Fibroblast of peridontal ligament (primary cell): ENCODE results near the gene TBCB.
A peak's percentile ranks its signal among the peaks of the same experiment; 100 is the strongest.
"Not testable (repeated sequence)": the region's sequence is repeated elsewhere in the genome, so short reads cannot be mapped to it uniquely, and the experiment has no call there.

ENCODE experiments used
- DNase-seq: peaks from one replicate; pipeline ENCODE4 v3.0.0-alpha.2; 2010; ENCODE audit errors: extremely low read depth

TBCB gene

DNA sequence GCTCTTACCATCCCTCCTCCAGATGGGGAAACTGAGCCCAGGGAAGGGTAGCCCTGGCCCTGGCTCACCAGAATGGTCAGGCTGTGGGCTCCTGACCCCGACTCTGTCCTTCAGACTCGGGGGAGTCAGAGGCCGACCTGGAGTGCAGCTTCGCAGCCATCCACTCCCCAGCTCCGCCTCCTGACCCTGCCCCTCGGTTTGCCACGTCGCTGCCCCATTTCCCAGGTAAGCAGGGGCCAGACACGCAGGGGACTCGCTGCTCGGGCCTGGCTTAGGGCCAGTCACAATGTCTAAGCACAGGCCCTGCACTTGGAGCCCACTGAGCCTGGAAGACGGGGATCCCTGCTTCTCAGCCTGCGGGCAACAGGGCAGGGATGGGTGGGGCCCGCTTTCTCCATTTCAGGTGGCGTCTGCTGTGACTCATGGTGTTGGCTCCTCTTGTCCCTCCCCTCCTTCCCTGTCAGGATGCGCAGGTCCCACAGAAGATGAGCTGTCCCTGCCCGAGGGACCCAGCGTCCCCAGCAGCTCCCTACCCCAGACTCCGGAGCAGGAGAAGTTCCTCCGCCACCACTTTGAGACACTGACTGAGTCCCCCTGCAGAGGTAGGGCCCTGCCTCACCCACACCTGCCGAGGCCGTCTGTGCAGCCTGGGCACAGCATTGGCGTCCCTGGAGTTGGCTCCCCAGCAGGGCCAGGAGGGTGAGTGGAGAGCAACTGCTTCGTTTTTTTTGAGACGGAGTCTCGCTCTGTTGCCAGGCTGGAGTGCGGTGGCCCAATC is 13.5 kb upstream of the TBCB start:
- DNase-seq = no peak

DNA sequence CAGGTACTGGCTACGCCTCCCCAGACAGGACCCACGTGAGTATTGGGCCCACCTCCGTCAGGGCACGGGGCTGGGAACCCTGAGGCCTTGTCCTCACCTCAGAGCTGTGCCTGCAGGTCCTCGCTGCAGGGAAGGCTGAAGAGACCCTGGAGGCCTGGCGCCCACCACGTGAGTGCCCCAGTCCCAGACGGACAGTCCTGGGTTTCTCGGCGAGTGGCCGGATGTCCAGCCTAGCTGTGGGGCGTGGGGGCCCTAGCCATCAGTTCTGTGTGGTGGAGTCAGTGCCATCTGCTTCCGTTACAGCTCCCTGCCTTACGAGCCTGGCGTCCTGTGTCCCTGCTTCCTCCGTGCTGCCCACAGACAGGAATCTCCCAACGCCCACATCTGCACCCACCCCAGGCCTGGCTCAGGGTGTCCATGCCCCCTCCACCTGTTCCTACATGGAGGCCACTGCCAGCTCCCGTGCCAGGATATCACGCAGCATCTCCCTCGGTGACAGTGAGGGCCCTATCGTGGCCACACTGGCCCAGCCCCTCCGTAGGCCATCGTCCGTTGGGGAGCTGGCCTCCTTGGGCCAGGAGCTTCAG is 12.1 kb upstream of the TBCB start:
- DNase-seq = no peak

DNA sequence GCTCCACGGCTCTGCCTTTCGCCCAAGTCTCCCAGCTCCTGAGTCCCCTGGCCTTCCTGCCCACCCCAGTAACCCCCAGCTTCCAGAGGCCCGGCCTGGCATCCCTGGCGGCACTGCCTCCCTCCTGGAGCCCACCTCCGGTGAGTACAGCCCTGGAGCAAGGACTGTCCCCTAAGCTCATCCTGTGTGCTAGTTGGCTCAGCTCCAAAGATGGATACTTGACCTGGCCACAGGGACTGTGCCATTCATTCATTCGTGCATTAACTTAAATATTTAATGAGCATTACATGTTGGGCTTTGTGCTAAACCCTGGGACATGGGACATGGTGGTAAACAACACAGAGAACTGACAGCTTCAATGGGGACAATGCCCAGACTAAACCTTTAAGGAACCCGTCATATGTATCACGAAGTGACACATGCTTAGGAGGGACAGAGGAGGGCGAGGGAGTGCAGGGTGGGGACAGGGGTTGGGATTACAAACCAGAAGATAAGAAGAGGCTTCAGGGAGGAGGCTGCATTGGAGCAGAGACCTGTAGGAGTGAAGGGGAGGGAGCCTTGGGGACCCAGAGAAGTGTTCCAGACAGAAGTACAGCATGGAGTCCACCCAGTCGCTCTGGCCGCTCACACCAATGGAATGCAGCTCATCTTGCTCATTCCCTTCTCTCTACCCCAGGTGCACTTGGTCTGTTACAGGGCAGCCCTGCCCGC is 11.3 kb upstream of the TBCB start:
- no peak for DNase-seq

DNA sequence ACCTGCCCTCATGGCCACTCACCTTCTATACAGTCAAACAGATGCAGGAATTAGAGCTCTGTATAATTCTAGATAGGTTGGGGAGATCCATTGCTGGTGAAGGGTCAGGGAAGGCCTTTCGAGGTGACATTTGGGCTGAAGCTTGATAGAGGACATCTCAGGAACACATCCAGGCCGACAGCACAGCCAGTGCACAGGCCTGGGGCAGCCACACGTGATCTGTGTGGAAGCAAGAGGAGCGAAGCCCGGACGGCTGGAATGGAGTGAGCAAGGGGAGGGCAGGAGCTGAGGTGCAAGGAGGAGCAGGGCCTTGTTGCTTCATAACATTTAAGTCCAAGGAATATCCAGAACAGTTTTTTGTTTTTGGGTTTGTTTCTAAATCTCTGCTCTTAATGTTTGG is 8.8 kb upstream of the TBCB start:
- no peak for DNase-seq

DNA sequence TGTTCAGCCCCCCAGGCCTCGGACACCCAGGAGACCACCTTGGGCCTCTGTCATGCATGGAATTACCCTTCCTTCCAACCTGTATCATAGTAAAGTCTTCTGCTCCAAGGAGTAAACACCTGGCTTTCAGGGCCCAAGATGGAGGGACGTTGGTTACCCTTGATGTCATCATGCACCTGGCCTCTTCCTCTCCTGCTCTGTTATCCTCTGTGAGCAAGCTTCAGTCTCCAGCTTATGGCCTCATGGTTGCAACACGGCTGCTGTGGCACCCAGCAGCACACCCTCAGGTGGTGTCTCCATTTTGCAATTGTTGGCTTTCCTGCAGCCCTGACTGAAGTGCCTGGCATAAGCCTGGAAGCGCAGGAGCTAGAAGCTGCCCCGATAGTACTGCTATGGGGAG is 8.3 kb upstream of the TBCB start:
- DNase-seq = no peak

DNA sequence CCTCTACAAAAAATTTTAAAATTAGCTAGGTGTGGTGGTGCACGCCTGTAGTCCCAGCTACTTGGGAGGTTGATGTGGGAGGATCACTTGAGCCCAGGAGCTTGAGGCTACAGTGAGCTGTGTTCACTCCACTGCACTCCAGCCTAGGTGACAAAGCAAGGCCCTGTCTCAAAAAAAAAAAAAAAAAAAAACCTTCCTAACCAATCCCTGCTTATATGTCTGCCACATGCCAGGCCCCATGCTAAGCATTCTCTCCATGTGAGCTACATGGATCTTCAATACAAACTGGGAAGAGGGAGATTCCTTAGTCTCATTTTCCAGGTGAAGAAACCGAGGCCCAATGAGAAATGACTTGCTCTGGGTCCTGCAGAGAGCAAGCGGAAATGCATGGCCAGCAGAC is 6.6 kb upstream of the TBCB start:
- DNase-seq = no peak

DNA sequence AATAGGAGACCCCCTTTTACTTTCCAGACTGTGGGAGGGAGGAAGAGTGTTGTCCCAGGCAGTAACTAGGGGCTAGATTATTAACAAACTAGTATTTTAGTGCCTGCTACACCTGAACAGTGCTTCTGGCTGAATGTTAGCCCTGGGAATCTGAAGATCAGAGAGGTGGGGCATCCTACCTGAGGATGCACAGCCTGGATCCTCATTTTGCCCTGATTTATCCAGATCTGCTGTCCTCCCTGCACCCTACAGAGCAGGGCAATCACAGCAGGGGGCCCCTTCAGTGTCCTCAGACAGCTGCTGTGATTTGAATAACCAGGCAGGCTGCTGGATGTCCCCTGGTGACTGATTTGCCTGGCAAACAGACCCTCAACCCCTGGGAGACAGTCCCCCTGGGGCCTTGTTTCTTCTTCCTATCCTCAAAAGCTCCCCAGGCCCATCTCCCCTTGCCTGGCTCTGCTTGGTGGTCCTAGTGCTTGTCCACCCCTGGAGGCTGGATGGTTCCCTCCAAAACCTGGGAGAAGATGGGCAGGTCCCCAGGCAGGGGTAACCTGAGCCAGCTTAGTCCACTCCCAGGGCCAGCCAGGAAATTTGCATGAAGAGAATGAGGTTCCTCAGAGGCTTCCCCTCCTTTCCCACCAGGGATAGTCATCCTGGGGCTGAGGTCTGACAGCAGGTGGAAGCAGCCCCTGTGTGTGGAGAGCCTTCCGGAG is 4.6 kb upstream of the TBCB start, which contains the start of gene OVOL3:
Gene OVOL3 (plus strand): TSS at position 657 of the 713 bp plus-strand sequence. CDS start 60 bp downstream, outside the sequence.
- DNase-seq = no peak

DNA sequence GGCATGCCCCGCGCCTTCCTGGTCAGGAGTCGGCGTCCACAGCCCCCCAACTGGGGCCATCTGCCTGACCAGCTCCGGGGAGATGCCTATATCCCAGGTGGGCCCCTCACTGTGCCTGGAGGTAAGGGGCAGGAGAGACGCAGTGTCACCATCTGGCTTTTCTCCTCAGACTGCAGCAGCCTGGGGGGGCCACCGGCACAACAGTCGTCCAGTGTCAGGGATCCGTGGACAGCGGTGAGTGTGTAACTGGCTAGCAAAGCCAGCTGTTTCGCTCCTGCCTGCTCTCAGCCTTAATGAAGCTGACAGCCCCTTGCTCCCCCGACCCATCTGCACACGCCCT is 4.1 kb upstream of the TBCB start:
- no peak for DNase-seq

DNA sequence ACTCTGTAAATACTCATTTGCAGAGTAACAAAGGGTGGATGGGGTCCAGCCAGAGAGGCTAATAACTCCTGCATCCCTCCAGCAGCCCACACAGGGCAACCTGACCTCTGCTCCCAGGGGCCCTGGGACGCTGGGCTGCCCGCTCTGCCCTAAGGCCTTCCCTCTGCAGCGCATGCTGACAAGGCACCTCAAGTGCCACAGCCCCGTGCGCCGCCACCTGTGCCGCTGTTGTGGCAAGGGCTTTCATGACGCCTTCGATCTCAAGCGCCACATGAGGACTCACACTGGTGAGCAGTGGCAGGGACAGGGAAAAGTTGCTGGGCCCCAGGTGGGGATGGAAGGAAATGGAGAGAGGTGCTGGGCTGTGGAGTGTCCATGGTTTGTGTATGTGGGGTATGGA is 2.6 kb upstream of the TBCB start:
- no peak for DNase-seq

DNA sequence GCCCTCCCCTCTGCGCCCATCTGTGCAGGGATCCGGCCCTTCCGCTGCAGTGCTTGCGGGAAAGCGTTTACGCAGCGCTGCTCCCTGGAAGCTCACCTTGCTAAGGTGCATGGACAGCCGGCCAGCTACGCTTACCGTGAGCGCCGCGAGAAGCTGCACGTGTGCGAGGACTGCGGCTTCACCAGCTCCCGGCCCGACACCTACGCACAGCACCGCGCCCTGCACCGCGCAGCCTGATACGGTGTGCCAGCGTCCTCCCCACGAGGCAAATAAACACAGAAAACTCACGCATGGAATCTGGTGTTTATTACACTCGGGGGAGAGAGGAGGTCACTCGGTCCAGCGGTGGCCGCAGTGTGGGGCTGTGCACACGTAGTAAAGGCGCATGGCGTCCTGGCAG is 1.8 kb upstream of the TBCB start:
- no peak for DNase-seq

DNA sequence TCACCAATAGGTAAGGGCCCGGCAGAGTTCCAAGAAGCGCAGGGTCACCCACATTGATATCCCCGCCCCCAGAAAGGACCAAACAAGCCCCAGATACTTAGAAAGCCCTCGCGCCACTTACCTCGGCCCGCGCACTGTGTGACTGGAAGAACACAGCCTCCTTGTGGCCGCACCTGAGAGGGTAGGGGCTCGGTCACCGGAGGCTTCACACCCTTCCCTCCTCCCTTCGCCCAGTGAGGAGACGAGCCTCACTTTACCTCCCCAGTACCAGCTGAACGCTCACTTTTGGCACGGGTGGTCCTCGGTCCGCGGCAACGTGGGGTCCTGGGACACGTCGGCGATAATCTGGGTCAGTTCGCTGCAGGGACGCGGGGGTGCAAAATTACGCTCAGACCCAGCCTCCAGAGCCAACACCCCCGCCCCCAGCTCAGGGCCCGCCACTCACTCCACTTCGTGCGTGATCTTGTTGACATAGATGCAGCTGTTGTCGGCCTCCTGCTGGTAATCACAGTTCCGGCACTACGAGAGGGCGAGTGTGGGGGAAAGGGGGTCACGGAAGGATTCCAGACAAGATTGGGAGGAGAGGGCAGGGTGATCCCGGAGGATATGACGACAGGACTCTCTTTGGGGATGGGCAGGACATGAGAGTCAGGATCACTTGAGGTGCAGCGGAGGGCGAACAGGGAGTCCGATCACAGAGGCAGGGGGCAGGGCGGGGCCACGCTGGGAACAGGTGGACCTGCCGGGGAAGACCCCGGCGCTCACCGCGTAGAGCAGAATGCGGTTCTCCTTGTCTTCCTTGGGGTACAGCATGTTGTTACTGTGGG is 1.2 kb upstream of the TBCB start:
- peak; percentile 40 for DNase-seq

DNA sequence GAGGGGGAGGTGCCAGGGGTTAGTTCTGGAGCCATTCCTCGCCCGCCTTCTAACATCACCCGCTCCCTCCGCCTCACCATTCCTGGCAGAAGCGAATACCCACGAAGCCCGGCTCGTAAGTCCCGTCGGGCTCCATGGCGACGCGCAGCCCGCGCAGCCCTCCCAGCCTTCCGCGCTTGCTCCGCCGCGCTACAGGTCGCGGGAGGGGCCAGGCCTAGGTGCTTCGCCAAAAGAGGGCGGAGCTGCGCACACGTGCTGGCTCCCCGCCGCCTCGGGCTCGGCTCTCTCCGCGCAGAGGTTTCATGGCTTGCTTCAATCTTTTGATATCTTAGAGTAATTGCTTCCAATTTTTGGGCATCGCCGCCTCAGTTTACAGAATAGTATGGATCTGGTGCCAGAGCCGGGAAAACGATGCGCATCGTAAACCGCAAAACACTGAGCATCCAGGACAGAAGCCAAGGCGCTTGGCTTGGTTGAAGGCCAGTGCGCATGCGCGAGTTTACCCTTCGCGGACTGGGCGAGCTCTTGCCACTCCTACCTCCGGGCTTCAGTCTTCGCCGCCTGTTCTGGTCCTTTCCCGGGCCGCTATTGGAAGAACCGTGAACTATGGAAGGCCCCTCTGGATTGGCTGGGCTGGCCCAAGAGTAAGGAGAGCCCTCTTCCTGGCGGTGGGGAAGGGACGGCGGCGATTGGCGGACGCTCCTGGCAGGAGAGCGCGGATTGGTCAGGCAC is 381 bp upstream of the TBCB start, which contains the start of gene POLR2I:
Gene POLR2I (minus strand): TSS at position 155 of the 732 bp plus-strand sequence. CDS start 19 bp downstream, at position 136.
- DNase-seq = peak; percentile 100

DNA sequence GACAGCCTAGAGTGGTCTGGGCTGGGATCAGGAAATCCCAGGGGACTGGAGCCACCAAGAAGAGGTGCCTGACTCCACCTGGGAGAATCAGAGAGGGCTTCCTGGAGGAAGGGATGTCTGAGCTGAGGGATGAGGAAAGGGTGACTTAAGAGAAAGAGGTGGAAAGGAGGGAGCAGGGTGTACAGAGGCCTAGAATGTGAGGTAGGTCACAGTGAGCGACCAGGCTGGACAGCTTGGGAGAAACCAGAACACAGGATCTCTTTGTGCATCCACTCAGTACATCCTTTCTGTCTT is 1.0 kb downstream of the TBCB start:
- no peak for DNase-seq

DNA sequence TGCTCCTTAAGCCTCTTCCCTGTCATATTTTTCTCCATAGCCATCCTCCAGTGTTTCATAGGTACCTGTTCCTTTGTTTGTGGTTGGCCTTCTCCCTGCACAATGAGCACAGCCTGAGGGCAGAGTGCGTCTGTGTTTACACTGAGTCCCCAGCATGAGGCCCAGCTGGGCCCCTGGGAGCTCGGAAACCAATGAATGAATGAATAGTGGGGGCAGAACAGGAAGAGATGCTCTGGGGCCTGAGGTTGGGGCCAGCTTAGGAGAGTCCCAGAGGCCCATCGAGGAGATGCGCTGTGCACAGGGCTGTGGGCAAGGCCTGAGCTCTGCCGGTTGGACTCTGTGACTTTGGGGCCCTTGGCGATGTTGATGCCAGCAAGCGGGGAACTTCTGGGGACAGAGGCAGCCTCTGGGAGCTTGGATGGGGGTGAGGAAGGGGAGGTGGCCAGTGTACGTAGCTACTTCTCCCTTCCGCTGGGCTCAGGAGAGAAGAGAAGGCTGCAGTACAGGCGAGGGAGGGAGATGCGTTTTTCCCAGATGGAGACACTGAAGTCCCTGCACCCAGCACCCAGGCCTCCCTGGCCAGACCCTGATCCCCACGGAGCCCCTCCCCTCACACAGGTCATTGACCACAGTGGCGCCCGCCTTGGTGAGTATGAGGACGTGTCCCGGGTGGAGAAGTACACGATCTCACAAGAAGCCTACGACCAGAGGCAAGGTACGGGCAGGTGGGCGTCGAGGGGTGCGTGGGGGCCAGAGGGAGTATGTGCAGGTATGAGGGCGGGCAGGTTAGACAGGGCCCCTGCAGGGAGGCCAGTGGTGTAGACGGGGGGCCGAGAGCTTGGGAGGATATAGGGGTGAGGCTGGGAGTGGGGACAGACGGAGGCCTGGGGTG is 5.1 kb downstream of the TBCB start:
- no peak for DNase-seq

DNA sequence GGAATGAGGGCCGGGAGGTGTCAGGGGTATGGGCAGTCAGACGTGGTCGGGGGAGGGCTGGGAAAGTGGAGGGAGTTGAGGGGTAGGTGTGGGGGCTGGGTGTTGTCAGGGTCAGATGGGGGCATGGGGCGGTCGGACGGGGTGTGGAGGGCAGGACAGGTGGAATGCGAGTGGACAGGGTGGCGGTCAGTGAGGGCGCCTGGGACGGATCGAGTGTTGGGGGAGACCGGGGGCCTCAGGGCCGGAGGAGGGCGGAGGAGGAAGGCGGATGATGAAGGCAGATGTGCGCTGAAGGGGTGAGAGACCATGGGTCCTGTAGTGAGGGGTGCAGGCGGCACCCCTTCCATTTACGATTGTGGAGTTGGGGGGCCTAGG is 5.7 kb downstream of the TBCB start:
- no peak for DNase-seq

DNA sequence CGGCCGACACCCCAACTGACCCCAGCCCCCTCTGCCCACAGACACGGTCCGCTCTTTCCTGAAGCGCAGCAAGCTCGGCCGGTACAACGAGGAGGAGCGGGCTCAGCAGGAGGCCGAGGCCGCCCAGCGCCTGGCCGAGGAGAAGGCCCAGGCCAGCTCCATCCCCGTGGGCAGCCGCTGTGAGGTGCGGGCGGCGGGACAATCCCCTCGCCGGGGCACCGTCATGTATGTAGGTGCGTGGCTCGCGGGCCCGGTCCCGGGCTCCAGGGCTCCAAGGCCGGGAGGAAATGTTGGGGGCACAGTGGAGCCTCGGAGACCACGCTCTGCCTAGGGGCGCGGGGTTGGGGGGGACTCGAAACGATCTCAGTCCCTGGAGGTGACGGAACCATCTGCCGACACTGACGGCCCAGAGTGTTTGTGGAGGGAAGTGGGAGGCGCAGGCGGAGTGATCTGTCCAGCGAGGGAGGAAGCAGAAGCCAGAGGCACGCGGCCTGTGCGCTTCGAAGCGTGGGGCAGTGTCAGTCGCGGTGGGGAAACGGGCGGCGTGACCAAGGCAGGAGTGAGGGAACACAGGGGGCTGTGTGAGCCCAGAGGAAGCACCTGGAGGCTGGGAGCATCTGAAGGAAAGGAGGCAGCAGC is 6.3 kb downstream of the TBCB start:
- DNase-seq = no peak

DNA sequence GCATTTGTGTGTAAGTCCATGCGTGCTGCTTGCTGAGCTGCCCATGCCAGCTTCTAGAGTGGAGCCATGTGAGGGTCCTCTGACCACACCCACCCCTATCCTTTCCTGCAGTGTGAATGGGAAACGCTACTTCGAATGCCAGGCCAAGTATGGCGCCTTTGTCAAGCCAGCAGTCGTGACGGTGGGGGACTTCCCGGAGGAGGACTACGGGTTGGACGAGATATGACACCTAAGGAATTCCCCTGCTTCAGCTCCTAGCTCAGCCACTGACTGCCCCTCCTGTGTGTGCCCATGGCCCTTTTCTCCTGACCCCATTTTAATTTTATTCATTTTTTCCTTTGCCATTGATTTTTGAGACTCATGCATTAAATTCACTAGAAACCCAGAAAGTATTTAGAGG is 10.3 kb downstream of the TBCB start:
- no peak for DNase-seq

DNA sequence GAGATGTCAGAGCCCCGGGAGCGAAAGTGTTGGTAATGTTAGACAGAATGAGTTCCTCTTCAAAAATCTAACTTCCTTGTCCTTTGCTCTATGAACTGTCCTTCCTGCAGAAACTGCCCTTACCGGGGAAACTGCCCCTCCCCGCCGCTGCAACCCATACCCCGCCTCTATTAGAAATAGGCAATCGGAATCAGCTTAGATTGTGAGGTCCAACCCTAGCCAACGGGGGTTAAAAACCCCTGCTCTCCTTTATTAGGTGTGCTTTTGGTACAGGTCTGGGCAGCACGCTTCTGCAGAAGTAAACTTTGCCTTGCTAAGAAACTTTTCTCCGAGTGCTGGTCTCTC is 13.1 kb downstream of the TBCB start:
- no peak for DNase-seq

DNA sequence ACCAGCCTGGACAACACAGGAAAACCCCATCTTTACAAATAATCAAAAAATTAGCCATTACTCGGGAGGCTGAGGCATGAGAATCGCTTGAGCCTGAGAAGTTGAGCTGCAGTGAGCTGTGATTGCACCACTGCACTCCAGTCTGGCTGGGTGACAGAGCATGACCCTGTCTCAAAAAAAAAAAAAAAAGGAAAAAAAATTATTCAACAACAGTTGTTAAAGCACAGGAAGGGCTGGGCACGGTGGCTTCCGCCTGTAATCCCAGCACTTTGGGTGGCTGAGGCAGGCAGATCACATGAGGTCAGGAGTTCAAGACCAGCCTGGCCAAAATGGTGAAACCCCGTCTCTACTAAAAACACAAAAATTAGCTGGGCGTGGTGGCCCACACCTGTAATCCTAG is 16.0 kb downstream of the TBCB start:
- DNase-seq = not testable (repeated sequence)

DNA sequence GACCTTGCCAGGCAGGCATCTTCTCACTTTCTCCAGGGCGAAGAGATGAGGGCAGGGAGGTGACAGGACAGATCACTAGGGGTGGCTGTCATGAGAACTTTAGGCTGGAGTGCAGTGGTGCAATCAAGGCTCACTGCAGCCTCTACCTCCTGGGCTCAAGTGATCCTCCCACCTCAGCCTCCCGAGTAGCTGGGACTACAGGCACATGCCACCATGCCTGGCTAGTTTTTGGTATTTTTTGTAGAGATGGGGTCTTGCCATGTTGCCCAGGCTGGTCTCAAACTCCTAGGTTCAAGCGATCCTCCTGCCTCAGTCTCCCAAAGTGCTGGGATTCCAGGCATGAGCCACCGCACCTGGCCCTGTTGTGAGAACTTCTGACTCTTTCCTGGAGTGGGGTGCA is 19.6 kb downstream of the TBCB start:
- not testable (repeated sequence) for DNase-seq
